SK-N-SH treated with all-trans-retinoic acid at 6 μM for 48 hours (cell line): ENCODE measurements around the gene AKT1.

ENCODE experiments used
- ATAC-seq: fragments of 200-7000 bp; cut with Tn5 transposase; 3 replicates; pipeline ENCODE4 v1.9.1; 2020; ENCODE audit warnings: mild to moderate bottlenecking, moderate library complexity
- CREB5 ChIP-seq: fragments of 250-450 bp; sonication (Bioruptor Pico); IDR thresholded peaks from 2 replicates; pipeline ENCODE4 v1.5.1; 2020; ENCODE audit warnings: low read depth, mild to moderate bottlenecking, moderate library complexity
- CSDC2 ChIP-seq: fragments of 250-450 bp; sonication (Bioruptor Pico); IDR thresholded peaks from 2 replicates; pipeline ENCODE4 v1.5.0; 2020; ENCODE audit warnings: mild to moderate bottlenecking, moderate library complexity
- CSRNP3 ChIP-seq: fragments of 250-450 bp; sonication (Bioruptor Pico); IDR thresholded peaks from 2 replicates; pipeline ENCODE4 v1.5.1; 2021; ENCODE audit warnings: mild to moderate bottlenecking, moderate library complexity
- ESRRG ChIP-seq: fragments of 250-450 bp; sonication (Bioruptor Pico); IDR thresholded peaks from 2 replicates; pipeline ENCODE4 v1.6.1; 2021; ENCODE audit warnings: mild to moderate bottlenecking
- GLIS3 ChIP-seq: fragments of 250-450 bp; sonication (Bioruptor Pico); IDR thresholded peaks from 2 replicates; pipeline ENCODE4 v1.5.0; 2020; ENCODE audit warnings: mild to moderate bottlenecking, moderate library complexity
- ISL1 ChIP-seq: fragments of 250-450 bp; sonication (Bioruptor Pico); IDR thresholded peaks from 2 replicates; pipeline ENCODE4 v2.1.2; 2022; ENCODE audit warnings: mild to moderate bottlenecking, moderate library complexity
- OSR1 ChIP-seq: fragments of 250-450 bp; sonication (Bioruptor Pico); IDR thresholded peaks from 2 replicates; pipeline ENCODE4 v1.8.0; 2022; ENCODE audit warnings: moderate library complexity, mild to moderate bottlenecking, inconsistent platforms
- PATZ1 ChIP-seq: fragments of 250-450 bp; sonication (Bioruptor Pico); IDR thresholded peaks from 2 replicates; pipeline ENCODE4 v1.8.0; 2020; ENCODE audit warnings: mild to moderate bottlenecking, moderate library complexity, borderline replicate concordance
- POU6F1 ChIP-seq: fragments of 250-450 bp; sonication (Bioruptor Pico); IDR thresholded peaks from 2 replicates; pipeline ENCODE4 v1.8.0; 2021; ENCODE audit warnings: low read depth, mild to moderate bottlenecking, moderate library complexity, borderline replicate concordance
- PPARA ChIP-seq: fragments of 250-450 bp; sonication (Bioruptor Pico); IDR thresholded peaks from 2 replicates; pipeline ENCODE4 v1.5.0; 2020; ENCODE audit warnings: mild to moderate bottlenecking, borderline replicate concordance
- RARB ChIP-seq: fragments of 250-450 bp; sonication (Bioruptor Pico); IDR thresholded peaks from 2 replicates; pipeline ENCODE4 v1.8.0; 2021; ENCODE audit warnings: mild to moderate bottlenecking, moderate library complexity
- TCF4 ChIP-seq: fragments of 250-450 bp; sonication (Bioruptor Pico); IDR thresholded peaks from 2 replicates; pipeline ENCODE4 v1.8.0; 2021; ENCODE audit warnings: mild to moderate bottlenecking, moderate library complexity, borderline replicate concordance
- TOX ChIP-seq: fragments of 250-450 bp; sonication (Bioruptor Pico); IDR thresholded peaks from 2 replicates; pipeline ENCODE4 v1.8.0; 2021; ENCODE audit warnings: mild to moderate bottlenecking, moderate library complexity, borderline replicate concordance
- TSHZ2 ChIP-seq: fragments of 250-450 bp; sonication (Bioruptor Pico); IDR thresholded peaks from 2 replicates; pipeline ENCODE4 v1.5.0; 2020; ENCODE audit warnings: mild to moderate bottlenecking, moderate library complexity
- ZC3H10 ChIP-seq: fragments of 250-450 bp; sonication (Bioruptor Pico); IDR thresholded peaks from 2 replicates; pipeline ENCODE4 v1.5.1; 2021; ENCODE audit warnings: mild to moderate bottlenecking, moderate library complexity
- ZFP30 ChIP-seq: fragments of 450-650 bp; formaldehyde crosslinking; IDR thresholded peaks from 2 replicates; pipeline ENCODE4 v1.5.0; 2022; ENCODE audit warnings: mild to moderate bottlenecking, moderate library complexity
- ZNF70 ChIP-seq: fragments of 450-650 bp; formaldehyde crosslinking; IDR thresholded peaks from 2 replicates; pipeline ENCODE4 v1.5.0; 2020; ENCODE audit warnings: mild to moderate bottlenecking, moderate library complexity
- ZNF8 ChIP-seq: fragments of 450-650 bp; formaldehyde crosslinking; IDR thresholded peaks from 2 replicates; pipeline ENCODE4 v1.5.0; 2020; ENCODE audit warnings: mild to moderate bottlenecking, moderate library complexity

AKT1 gene

GRCh38 chr14:104738375-104739019 is 57.1 kb downstream of the AKT1 start:
- ATAC-seq: no peak
- TF ChIP-seq ZNF70 (CRISPR knock-in tag): no peak
- no peak for TF ChIP-seq POU6F1 (CRISPR knock-in tag)
- TF ChIP-seq ZNF8 (CRISPR knock-in tag): no peak
- TF ChIP-seq TCF4 (CRISPR knock-in tag): no peak
- TF ChIP-seq PATZ1 (CRISPR knock-in tag): no peak
- no peak for TF ChIP-seq CSDC2 (CRISPR knock-in tag)
- no peak for TF ChIP-seq ZFP30 (CRISPR knock-in tag)
- no peak for TF ChIP-seq CREB5
- TF ChIP-seq PPARA (CRISPR knock-in tag): no peak
- no peak for TF ChIP-seq CSRNP3 (CRISPR knock-in tag)
- TF ChIP-seq ZC3H10: no peak
- TF ChIP-seq ISL1 (CRISPR knock-in tag): no peak
- no peak for TF ChIP-seq GLIS3

GRCh38 chr14:104735830-104736642 is 59.5 kb downstream of the AKT1 start:
- TF ChIP-seq TOX (CRISPR knock-in tag) (no peak), ZC3H10 (no peak), TSHZ2 (CRISPR knock-in tag) (no peak), GLIS3 (no peak), PATZ1 (CRISPR knock-in tag) (no peak), CSRNP3 (CRISPR knock-in tag) (no peak), RARB (CRISPR knock-in tag) (no peak), ZNF70 (CRISPR knock-in tag) (no peak), CSDC2 (CRISPR knock-in tag) (no peak), PPARA (CRISPR knock-in tag) (no peak), CREB5 (no peak), OSR1 (CRISPR knock-in tag) (no peak), ZNF8 (CRISPR knock-in tag) (no peak), ESRRG (no peak)
- TF ChIP-seq, all 23 proteins: peak for 0
- ATAC-seq: no peak
